A673 (cell line): ENCODE measurements around the gene POLR2B.

ENCODE experiments used
- CTCF ChIP-seq: fragments of 300-800, 200-600 bp; sonication (generic); conservative IDR thresholded peaks from 2 replicates; pipeline ENCODE4 v1.5.1; 2017; ENCODE audit warnings: low read depth, mild to moderate bottlenecking, antibody characterized with exemption, low read length, moderate library complexity, mixed read lengths
- EZH2 ChIP-seq: fragments of 200-600 bp; sonication (generic); IDR thresholded peaks from 2 replicates; pipeline ENCODE4 v1.6.1; 2017; ENCODE audit warnings: borderline replicate concordance, low read depth, mild to moderate bottlenecking, mixed read lengths, antibody characterized with exemption, low read length; ENCODE audit not compliant: poor library complexity, severe bottlenecking

GRCh38 chr4:57039345-57039744 is 60.6 kb downstream of the POLR2B start:
- TF ChIP-seq EZH2: no peak
- no peak for TF ChIP-seq CTCF
